Neural cell (in vitro differentiated cells): Measurements from ENCODE around the gene P2RY10. TPM values are rescaled to one million over a fixed set of nuclear protein-coding genes. Genes with fewer than 3 reads are reported as not detected.
"Not testable (repeated sequence)": the region's sequence is repeated elsewhere in the genome, so short reads cannot be mapped to it uniquely, and the experiment has no call there.

ENCODE experiments used
- H2AFZ ChIP-seq: fragments of 200-600, 300-800 bp; sonication (generic), shearing (Covaris generic); 2 replicates; pipeline ENCODE4 v1.6.0; 2014; ENCODE audit warnings: low read depth, mild to moderate bottlenecking, antibody characterized with exemption, low read length, moderate library complexity
- H3F3A ChIP-seq: fragments of 200-600 bp; shearing (Covaris generic); 2 replicates; pipeline ENCODE4 v1.6.1; 2016; ENCODE audit warnings: mild to moderate bottlenecking, moderate library complexity, mixed read lengths, antibody characterized with exemption, low read length; ENCODE audit not compliant: insufficient read depth, poor library complexity, severe bottlenecking
- H3K27ac ChIP-seq: fragments of 200-600, 300-800 bp; sonication (generic), shearing (Covaris generic); 2 replicates; pipeline ENCODE4 v1.5.1; 2014; ENCODE audit warnings: mild to moderate bottlenecking, low read length, moderate library complexity
- H3K27me3 ChIP-seq: fragments of 300-800, 200-600 bp; sonication (generic), shearing (Covaris generic); 2 replicates; pipeline ENCODE4 v1.6.0; 2014; ENCODE audit warnings: mild to moderate bottlenecking, low read depth, low read length, moderate library complexity; ENCODE audit not compliant: insufficient read depth
- H3K36me3 ChIP-seq: fragments of 300-800, 200-600 bp; sonication (generic), shearing (Covaris generic); 2 replicates; pipeline ENCODE4 v1.5.1; 2014; ENCODE audit warnings: mild to moderate bottlenecking, antibody characterized with exemption, low read length, moderate library complexity; ENCODE audit not compliant: insufficient read depth
- H3K4me2 ChIP-seq: fragments of 300-800, 200-600 bp; sonication (generic), shearing (Covaris generic); 2 replicates; pipeline ENCODE4 v1.6.0; 2014; ENCODE audit warnings: mild to moderate bottlenecking, low read length
- H3K4me3 ChIP-seq: fragments of 300-800, 200-600 bp; sonication (generic), shearing (Covaris generic); 2 replicates; pipeline ENCODE4 v1.5.1; 2014; ENCODE audit warnings: mild to moderate bottlenecking, low read length, moderate library complexity
- H3K79me2 ChIP-seq: fragments of 200-600 bp; shearing (Covaris generic); replicated peaks from 2 replicates; pipeline ENCODE4 v1.6.0; 2014; ENCODE audit warnings: mild to moderate bottlenecking, low read length, moderate library complexity; ENCODE audit not compliant: insufficient read depth
- H3K9ac ChIP-seq: fragments of 300-800, 200-600 bp; sonication (generic), shearing (Covaris generic); 2 replicates; pipeline ENCODE4 v1.6.1; 2016; ENCODE audit warnings: mild to moderate bottlenecking, low read length, mixed read lengths
- H3K9me2 ChIP-seq: fragments of 200-600 bp; shearing (Covaris generic); 2 replicates; pipeline ENCODE4 v1.6.1; 2016; ENCODE audit warnings: mild to moderate bottlenecking, low read length, mixed read lengths; ENCODE audit not compliant: insufficient read depth
- H3K9me3 ChIP-seq: fragments of 200-600, 300-800 bp; sonication (generic), shearing (Covaris generic); 2 replicates; pipeline ENCODE4 v1.6.1; 2016; ENCODE audit warnings: mild to moderate bottlenecking, mixed run types, low read length, moderate library complexity, mixed read lengths
- H4K20me1 ChIP-seq: fragments of 200-600 bp; shearing (Covaris generic); 2 replicates; pipeline ENCODE4 v1.6.1; 2016; ENCODE audit warnings: mild to moderate bottlenecking, mixed run types; ENCODE audit not compliant: insufficient read depth
- MXI1 ChIP-seq: fragments of 450-650 bp; conservative IDR thresholded peaks from 2 replicates; pipeline ENCODE4 v1.6.1; 2014; ENCODE audit warnings: antibody characterized with exemption, mild to moderate bottlenecking; ENCODE audit not compliant: poor library complexity, severe bottlenecking
- TAF1 ChIP-seq: IDR thresholded peaks from 2 replicates; pipeline ENCODE4 v1.6.1; 2012; ENCODE audit warnings: low read depth
- polyA plus RNA-seq: library from polyadenylated mRNA; depleted of rRNA; stranded (reverse); fragments of >200 nt; gene quantifications from 2 replicates; pipeline ENCODE4 v1.2.3, GENCODE V29; 2014

Gene P2RY10
- polyA plus RNA-seq, 1 donor from 2014 or later: not detected

DNA sequence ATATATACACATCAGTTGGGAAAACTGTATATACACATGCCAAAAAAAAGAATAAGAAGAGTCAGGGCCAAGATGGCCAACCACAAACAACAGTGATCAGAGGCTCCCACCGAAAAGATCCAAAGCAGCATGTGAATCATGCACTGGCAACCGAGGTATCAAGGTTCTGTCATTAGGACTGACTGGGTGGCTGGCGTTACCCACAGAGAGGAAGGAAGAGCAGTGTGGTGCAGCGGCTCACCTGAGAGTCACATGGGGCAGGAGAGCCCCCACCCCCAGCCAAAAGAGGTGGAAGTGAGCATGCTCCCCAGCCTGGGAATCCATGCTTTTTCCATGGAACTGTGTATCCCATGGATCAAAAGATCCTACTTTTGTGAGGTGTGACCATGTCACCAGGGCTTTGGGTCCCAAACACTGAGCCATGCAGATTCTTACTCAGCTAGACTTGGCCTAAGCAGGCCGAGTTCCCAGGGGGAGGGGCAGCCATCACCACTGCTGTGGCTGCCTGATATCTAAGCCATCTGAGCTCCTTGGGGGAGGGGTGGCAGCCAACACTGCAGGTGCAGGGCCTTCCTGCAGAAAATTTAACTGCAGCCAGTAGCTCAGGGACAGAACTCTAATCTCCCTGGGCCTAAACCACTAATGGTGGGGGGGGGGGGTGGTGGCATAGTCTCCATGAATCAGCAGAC is 52.8 kb downstream of the P2RY10 start (continued):
- TF ChIP-seq MXI1: no peak
- no peak for TF ChIP-seq TAF1

DNA sequence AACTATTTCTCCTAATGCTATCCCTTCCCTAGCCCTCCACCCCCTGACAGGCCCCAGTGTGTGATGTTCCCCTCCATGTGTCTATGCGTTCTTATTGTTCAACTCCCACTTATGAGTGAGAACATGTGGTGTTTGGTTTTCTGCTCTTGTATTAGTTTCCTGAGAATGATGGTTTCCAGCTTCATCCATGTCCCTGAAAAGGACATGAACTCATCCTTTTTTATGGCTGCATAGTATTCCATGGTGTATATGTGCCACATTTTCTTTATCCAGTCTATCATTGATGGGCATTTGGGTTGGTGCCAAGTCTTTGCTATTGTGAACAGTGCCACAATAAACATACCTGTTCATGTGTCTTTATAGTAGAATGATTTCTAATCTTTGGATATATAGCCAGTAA is 62.3 kb downstream of the P2RY10 start:
- H4K20me1 ChIP-seq, H3K27ac ChIP-seq, H2AFZ ChIP-seq, H3K9me3 ChIP-seq, H3F3A ChIP-seq, H3K4me2 ChIP-seq, H3K79me2 ChIP-seq, H3K27me3 ChIP-seq, H3K36me3 ChIP-seq, H3K4me3 ChIP-seq, H3K9ac ChIP-seq, H3K9me2 ChIP-seq: not testable (repeated sequence)

Other genes starting within 250 kb of the P2RY10 start
- gene LPAR4, start 197.7 kb upstream of the P2RY10 start, polyA plus RNA-seq: 2.8 and 4.3 TPM in 2 replicates
- gene GPR174, start 199.3 kb downstream of the P2RY10 start, polyA plus RNA-seq: not detected in 2 replicates